ENCODE results near the gene PKD1L1.

The PKD1L1 gene

DNA sequence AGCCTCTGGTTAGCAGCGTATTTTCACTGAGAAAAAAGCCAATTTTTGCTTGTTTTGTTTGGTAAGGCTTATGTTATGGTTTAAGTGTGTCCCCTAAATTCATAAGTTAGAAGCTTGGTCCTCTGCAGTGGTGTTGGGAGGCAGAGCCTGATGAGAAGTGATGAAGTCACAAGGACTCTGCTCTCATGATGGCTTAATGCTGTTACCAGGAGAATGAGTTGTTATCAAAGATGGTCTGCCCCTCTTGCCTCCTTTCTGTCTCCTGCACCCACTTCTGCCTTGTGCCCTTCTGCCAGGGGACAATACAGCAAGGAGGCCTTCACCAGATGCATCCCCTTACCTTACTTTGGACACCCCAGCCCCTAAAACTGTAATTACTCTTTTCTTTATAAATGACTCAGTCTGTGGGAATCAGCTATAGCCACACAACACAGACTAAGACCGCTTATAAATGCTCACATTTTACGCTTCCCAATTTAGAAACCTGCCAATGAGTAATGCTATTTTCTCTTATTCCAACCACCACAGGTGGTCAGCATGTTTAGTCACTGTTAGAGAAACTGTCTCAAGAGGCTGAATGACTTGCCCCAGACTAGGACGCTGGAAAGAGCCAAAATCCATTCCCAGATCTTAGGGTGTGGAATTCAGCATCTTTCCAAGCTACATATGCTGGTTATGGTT is 6.1 kb upstream of the PKD1L1 start:
- no peak overlapping the region for H3K27ac ChIP-seq
- TF ChIP-seq CTCF (IDR thresholded peaks at IDR 0.05) (no peak), ZFX (IDR thresholded peaks at IDR 0.05; ENCODE audit: borderline replicate concordance) (no peak)

DNA sequence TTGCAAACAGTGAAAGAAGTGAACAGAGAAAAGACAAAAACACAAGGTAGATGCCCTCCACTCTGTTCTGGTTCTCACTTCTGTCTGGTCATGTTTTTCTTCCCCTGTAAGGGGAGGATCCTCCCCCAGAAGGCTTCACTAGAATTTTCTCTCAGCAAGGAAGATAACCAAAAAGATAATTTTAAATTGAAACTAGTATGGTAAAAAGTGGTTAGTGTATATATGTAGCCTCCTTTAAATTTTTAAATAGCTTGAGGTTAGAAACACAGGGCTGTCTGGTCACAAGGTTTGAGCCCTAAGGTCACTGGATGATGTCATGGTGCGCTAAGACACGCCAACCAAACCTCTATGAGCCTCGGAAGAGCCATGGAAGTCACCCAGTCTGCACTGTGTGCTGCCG is 5.6 kb upstream of the PKD1L1 start:
- TF ChIP-seq CTCF (IDR thresholded peaks at IDR 0.05) (no peak), ZFX (IDR thresholded peaks at IDR 0.05; ENCODE audit: borderline replicate concordance) (no peak)
- no peak overlapping the region for H3K27ac ChIP-seq

DNA sequence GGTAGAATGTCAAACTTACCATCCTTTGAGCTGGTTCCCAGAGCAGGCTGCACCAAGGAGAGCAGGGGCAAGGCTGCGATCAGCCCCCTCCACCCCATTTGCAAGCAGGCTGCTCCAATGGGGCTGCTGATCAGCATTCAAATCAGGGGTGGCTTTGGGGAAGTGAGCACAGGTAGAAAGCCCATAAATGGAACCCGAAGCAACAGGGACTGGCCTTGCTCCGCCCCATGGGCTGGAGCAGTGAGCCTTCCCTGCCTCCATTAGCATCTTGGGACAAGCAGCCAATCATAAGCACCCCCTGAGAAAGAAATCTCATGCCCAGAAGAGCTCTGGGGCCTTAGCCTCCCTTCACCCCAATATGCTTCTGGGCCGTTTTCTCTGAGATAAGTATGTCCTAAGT is 4.0 kb upstream of the PKD1L1 start:
- no peak overlapping the region for H3K27ac ChIP-seq
- TF ChIP-seq CTCF (IDR thresholded peaks at IDR 0.05) (no peak), ZFX (IDR thresholded peaks at IDR 0.05; ENCODE audit: borderline replicate concordance) (no peak)

DNA sequence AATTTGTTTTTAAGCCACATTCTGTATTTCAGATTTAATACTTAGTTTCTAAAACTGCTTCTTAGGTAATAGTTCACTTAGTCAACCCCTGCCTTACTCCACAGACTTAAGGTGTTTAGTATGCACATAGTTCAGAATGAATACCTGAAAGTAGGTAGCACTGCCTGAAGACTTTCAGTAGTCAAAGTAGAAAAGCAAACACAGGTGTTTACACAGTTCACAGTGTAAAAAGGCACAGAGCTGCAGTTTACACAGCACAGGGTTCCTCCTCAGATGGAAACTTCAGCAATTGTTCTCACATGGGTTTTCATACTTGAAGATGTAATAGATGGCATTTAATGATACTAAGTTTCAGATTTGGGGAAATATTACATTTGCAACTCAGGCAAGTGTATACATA is 3.1 kb upstream of the PKD1L1 start:
- TF ChIP-seq CTCF (IDR thresholded peaks at IDR 0.05) (no peak), ZFX (IDR thresholded peaks at IDR 0.05; ENCODE audit: borderline replicate concordance) (no peak)
- peak overlapping the region; percentile 40 for H3K27ac ChIP-seq

- no peak overlapping the region for H3K27ac ChIP-seq
- TF ChIP-seq CTCF (IDR thresholded peaks at IDR 0.05) (no peak), ZFX (IDR thresholded peaks at IDR 0.05; ENCODE audit: borderline replicate concordance) (no peak)
These were observed 2.4 kb upstream of the PKD1L1 start for GRCh38 chr7:47950714-47951113.

GRCh38 chr7:47949703-47950102 is 1.4 kb upstream of the PKD1L1 start:
- no peak overlapping the region for H3K27ac ChIP-seq
- TF ChIP-seq CTCF (IDR thresholded peaks at IDR 0.05) = no peak
- no peak for TF ChIP-seq ZFX (IDR thresholded peaks at IDR 0.05; ENCODE audit: borderline replicate concordance)

DNA sequence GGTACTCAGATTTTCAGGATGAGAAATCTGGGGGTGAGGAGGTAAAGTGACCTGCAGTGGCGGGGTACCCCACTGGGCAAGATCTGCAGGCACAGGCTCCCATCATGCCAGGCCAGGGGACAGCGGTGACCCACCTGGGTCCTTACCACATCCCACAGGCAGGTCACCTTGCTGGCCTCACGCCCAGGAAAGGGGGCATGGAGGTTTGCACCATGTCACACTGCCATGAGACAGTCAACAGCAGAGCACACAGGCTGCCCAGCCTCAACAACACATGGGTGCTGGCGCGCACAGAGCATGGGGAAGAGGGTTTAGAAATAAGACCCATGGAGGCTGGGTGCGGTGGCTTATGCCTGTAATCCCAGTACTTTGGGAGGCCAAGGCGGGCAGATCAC is 914 bp downstream of the PKD1L1 start:
- TF ChIP-seq ZFX (IDR thresholded peaks at IDR 0.05; ENCODE audit: borderline replicate concordance) (no peak), CTCF (IDR thresholded peaks at IDR 0.05) (no peak)
- H3K27ac ChIP-seq = no peak overlapping the region

Data from 22Rv1 (cell line).